HCT116 (cell line): ENCODE measurements around the gene HOXD10. TPM values are rescaled to one million over a fixed set of nuclear protein-coding genes. Genes with fewer than 3 reads are reported as not detected.

Experiments used
- ATAC-seq: fragments of 200-7000 bp; cut with Tn5 transposase; 2 replicates; pipeline ENCODE4 v1.9.1; 2020; ENCODE audit warnings: mild to moderate bottlenecking, moderate library complexity
- BruUV-seq: library from RNA; stranded (reverse); fragments of 400-500 nt; replicated peaks from 2 replicates; lab custom pipeline; 2021; lab: Mats Ljungman, UMichigan
- CTCF ChIA-PET: fragments of 300-600 bp; sonication (Branson Sonifier 250); formaldehyde crosslinking; loops from one replicate; lab custom pipeline; 2021; ENCODE audit warnings: antibody characterized with exemption; lab: Charles Lee
- POLR2A ChIA-PET: fragments of 300-600, 350-600 bp; sonication (Branson Sonifier 250); formaldehyde crosslinking; loops from one replicate; lab custom pipeline; 2021; ENCODE audit warnings: antibody characterized with exemption; lab: Charles Lee
- RAD21 ChIA-PET, 2 experiments: fragments of 300-600 bp; sonication (Branson Sonifier 250); formaldehyde crosslinking; loops; one replicate each; lab custom pipeline; 2023; ENCODE audit warnings: low total read pairs in 2 of 2; ENCODE audit not compliant: uncharacterized antibody in 2 of 2, unreplicated experiment in 2 of 2, low non-redundant PET in 1 of 2; lab: Charles Lee
- DNase-seq: peaks from one replicate; pipeline ENCODE4 v3.0.0-alpha.2; 2010; ENCODE audit warnings: low read depth, low spot score
- H2AFZ ChIP-seq: fragments of 200-600 bp; shearing (Covaris generic), sonication (generic); 2 replicates; pipeline ENCODE4 v1.6.1; 2017; ENCODE audit warnings: low read depth, mixed run types, mixed read lengths, antibody characterized with exemption, low read length; ENCODE audit not compliant: poor library complexity, severe bottlenecking
- H3K27ac ChIP-seq: 2 replicates; pipeline ENCODE4 v1.5.1; 2012; ENCODE audit warnings: low read depth, low read length
- H3K27me3 ChIP-seq: fragments of 200-600 bp; sonication (generic); 2 replicates; pipeline ENCODE4 v1.6.1; 2016; ENCODE audit warnings: mixed run types, low read length, mixed read lengths; ENCODE audit not compliant: insufficient read depth
- H3K36me3 ChIP-seq, 2 experiments: fragments of 200-500 bp in 1 of 2; fragments of 200-600 bp in 1 of 2; sonication (Bioruptor generic) in 1 of 2; sonication (generic) in 1 of 2; 2 replicates each; pipeline versions ENCODE4 v1.5.1 to v1.6.1; 2014 to 2016; ENCODE audit warnings: low read length in 2 of 2, inconsistent platforms in 1 of 2, mixed read lengths in 1 of 2, mixed run types in 1 of 2; ENCODE audit not compliant: insufficient read depth in 2 of 2, control insufficient read depth in 1 of 2
- H3K4me1 ChIP-seq, 2 experiments: fragments of 200-600 bp in 1 of 2; sonication (generic) in 1 of 2; 2 replicates each; pipeline versions ENCODE4 v1.5.1 to v1.6.1; 2012 to 2017; ENCODE audit warnings: low read length in 2 of 2, inconsistent platforms in 1 of 2, mild to moderate bottlenecking in 1 of 2, mixed read lengths in 1 of 2, mixed run types in 1 of 2, moderate library complexity in 1 of 2; ENCODE audit not compliant: insufficient read depth in 2 of 2, control insufficient read depth in 1 of 2
- H3K4me2 ChIP-seq: fragments of 200-600 bp; sonication (generic); 2 replicates; pipeline ENCODE4 v1.6.1; 2017; ENCODE audit warnings: mixed run types, low read length, mixed read lengths
- H3K4me3 ChIP-seq, 2 experiments: fragments of 200-600 bp in 1 of 2; sonication (generic) in 1 of 2; replicated peaks in 1 of 2; 2 replicates each; pipeline ENCODE4 v1.5.1; 2011 to 2016; ENCODE audit warnings: low read length in 2 of 2, control low read depth in 1 of 2, low read depth in 1 of 2, mild to moderate bottlenecking in 1 of 2, mixed read lengths in 1 of 2, mixed run types in 1 of 2
- H3K79me2 ChIP-seq: fragments of 200-600 bp; sonication (generic); 2 replicates; pipeline ENCODE4 v1.6.1; 2017; ENCODE audit warnings: mild to moderate bottlenecking, mixed run types, low read length, moderate library complexity, mixed read lengths; ENCODE audit not compliant: insufficient read depth
- H3K9ac ChIP-seq: fragments of 200-600 bp; sonication (generic); 2 replicates; pipeline ENCODE4 v1.6.1; 2016; ENCODE audit warnings: low read length, mixed read lengths
- H3K9me2 ChIP-seq: fragments of 200-600 bp; sonication (generic), shearing (Covaris generic); 2 replicates; pipeline ENCODE4 v1.6.1; 2017; ENCODE audit warnings: mixed run types, mild to moderate bottlenecking, moderate library complexity; ENCODE audit not compliant: insufficient read depth
- H3K9me3 ChIP-seq, 2 experiments: fragments of 200-500 bp in 1 of 2; fragments of 200-600 bp in 1 of 2; sonication (Bioruptor generic) in 1 of 2; sonication (generic) in 1 of 2; 2 replicates each; pipeline ENCODE4 v1.6.1; 2014 to 2017; ENCODE audit warnings: low read length in 2 of 2, mixed read lengths in 2 of 2, inconsistent platforms in 1 of 2, low read depth in 1 of 2, mild to moderate bottlenecking in 1 of 2, mixed run types in 1 of 2, moderate library complexity in 1 of 2; ENCODE audit not compliant: control insufficient read depth in 1 of 2, insufficient read depth in 1 of 2
- H4K20me1 ChIP-seq: fragments of 200-600 bp; sonication (generic), shearing (Covaris generic); 2 replicates; pipeline ENCODE4 v1.6.1; 2017; ENCODE audit warnings: mixed run types, mild to moderate bottlenecking, moderate library complexity; ENCODE audit not compliant: insufficient read depth
- EGR1 ChIP-seq: IDR thresholded peaks from 2 replicates; pipeline ENCODE4 v1.6.1; 2012; ENCODE audit warnings: low read depth
- EZH2phosphoT487 ChIP-seq: fragments of 200-600 bp; IDR thresholded peaks from 2 replicates; pipeline ENCODE4 v1.6.1; 2018; ENCODE audit warnings: antibody characterized with exemption, borderline replicate concordance
- FOSL1 ChIP-seq: IDR thresholded peaks from 2 replicates; pipeline ENCODE4 v1.6.1; 2012; ENCODE audit warnings: low read depth
- JUND ChIP-seq: IDR thresholded peaks from 2 replicates; pipeline ENCODE4 v1.6.1; 2012
- POLR2A ChIP-seq: IDR thresholded peaks from 2 replicates; pipeline ENCODE4 v1.7.0; 2011; ENCODE audit warnings: borderline replicate concordance; ENCODE audit not compliant: insufficient read depth, insufficient read length; ENCODE audit errors: extremely low read depth
- POLR2AphosphoS5 ChIP-seq: IDR thresholded peaks from 2 replicates; pipeline ENCODE4 v1.6.1; 2011; ENCODE audit warnings: mild to moderate bottlenecking, low read depth, low read length, moderate library complexity
- RAD21 ChIP-seq: IDR thresholded peaks from 2 replicates; pipeline ENCODE4 v1.6.1; 2012; ENCODE audit warnings: low read depth, mild to moderate bottlenecking
- REST ChIP-seq: IDR thresholded peaks from 2 replicates; pipeline ENCODE4 v1.6.1; 2012; ENCODE audit warnings: low read depth
- SIN3A ChIP-seq: IDR thresholded peaks from 2 replicates; pipeline ENCODE4 v1.6.1; 2012; ENCODE audit warnings: low read depth
- TCF7L2 ChIP-seq: IDR thresholded peaks from 2 replicates; pipeline ENCODE4 v1.7.0; 2011; ENCODE audit warnings: borderline replicate concordance, inconsistent platforms; ENCODE audit not compliant: insufficient read depth, insufficient read length; ENCODE audit errors: extremely low read depth
- ZBTB33 ChIP-seq: IDR thresholded peaks from 2 replicates; pipeline ENCODE4 v1.6.1; 2011; ENCODE audit warnings: mild to moderate bottlenecking, low read length, moderate library complexity; ENCODE audit not compliant: insufficient replicate concordance; ENCODE audit errors: extremely low read depth
- intact Hi-C: fragments of 100-400 bp; cut with micrococcal nuclease; formaldehyde crosslinking; loops from 2 replicates; pipeline ENCODE4 v1.10.0; 2022
- total RNA-seq: library from RNA; stranded (reverse); gene quantifications from one replicate; pipeline ENCODE4 v1.2.1, GENCODE V29; 2021; ENCODE audit not compliant: unreplicated experiment

HOXD10 gene
- total RNA-seq, 1 experiment from 2014 or later, result not detected

DNA sequence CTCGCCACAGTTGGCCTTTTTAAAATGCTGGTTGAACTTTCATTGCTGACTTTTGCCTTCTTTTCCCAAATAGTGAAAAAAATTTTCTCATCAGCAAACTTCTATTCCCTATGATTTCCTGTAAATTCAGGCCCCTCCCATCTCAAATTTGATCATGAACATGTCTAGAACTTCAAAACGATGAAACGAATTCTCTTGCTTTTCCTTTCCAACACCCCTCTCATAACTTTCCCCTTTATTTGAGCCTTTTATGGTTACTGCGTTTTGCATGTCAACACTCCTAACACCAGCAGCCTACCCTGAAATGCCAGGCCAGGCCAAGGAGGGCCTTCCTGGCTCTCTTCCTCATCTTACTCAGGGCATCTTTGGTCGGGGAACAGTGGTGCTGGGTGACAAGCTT is 25.7 kb upstream of the HOXD10 start:
- intact Hi-C loops, result no loop called here
- Histone ChIP-seq H2AFZ (no peak overlapping the region), H4K20me1 (no peaks in the 10 kb centered on the region), H3K27me3 (no peaks in the 10 kb centered on the region), H3K79me2 (no peaks in the 10 kb centered on the region), H3K27ac (no peak overlapping the region), H3K4me3 (no peak overlapping the region), H3K4me1 (no peaks in the 10 kb centered on the region), H3K4me2 (no peak overlapping the region), H3K36me3 (no peaks in the 10 kb centered on the region), H3K9me3 (no peaks in the 10 kb centered on the region), H3K9me2 (no peaks in the 10 kb centered on the region), H3K9ac (no peak overlapping the region)
- ATAC-seq, result no peak
- ChIA-PET CTCF (no interaction called here), POLR2A (no interaction called here), RAD21 (no interaction called here)
- TF ChIP-seq SIN3A (no peak), EGR1 (no peak), EZH2phosphoT487 (no peak), REST (no peak), FOSL1 (no peak), TCF7L2 (no peak), POLR2A (no peak), RAD21 (no peak), ZBTB33 (no peak), POLR2AphosphoS5 (no peak), JUND (no peak)
- DNase-seq, result no peak
- no TSS peak for BruUV-seq
